Suppressor macrophage (primary cell): ENCODE measurements around the gene FUBP3.
"Not testable (repeated sequence)": the region's sequence is repeated elsewhere in the genome, so short reads cannot be mapped to it uniquely, and the experiment has no call there.

Experiments used
- DNase-seq, 4 experiments: peaks; one replicate each; pipeline ENCODE4 v3.0.0-alpha.2; 2020 to 2022

The FUBP3 gene

DNA sequence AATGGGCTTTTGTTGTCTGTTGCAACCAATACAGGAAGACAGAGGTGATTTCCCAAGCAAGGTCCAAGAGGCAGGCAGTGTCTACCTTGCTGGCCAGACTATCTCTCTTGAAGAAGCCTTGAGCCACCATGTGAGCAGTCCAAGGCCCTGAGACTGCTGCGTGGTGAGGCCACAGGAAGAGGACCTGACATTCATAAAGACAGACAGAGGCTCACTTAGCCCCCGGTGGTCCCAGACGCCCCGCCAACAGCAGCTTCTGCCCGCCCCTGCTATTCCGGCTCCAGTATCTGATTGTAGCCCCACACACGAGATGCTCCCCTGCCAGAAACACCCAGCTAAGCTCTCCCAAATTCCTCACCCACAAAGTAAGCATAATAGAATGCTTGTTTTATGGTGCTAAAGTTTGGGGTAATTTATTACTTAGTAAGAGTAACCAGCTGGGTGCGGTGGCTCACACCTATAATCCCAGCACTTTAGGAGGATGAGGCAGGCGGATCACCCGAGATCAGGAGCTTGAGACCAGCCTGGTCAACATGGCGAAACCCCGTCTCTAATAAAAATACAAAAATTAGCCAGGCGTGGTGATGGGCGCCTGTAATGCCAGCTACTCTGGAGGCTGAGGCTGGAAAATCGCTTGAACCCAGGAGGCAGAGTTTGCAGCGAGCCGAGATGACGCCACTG lies 22.8 kb upstream of the FUBP3 start:
- DNase-seq, result no peak

DNA sequence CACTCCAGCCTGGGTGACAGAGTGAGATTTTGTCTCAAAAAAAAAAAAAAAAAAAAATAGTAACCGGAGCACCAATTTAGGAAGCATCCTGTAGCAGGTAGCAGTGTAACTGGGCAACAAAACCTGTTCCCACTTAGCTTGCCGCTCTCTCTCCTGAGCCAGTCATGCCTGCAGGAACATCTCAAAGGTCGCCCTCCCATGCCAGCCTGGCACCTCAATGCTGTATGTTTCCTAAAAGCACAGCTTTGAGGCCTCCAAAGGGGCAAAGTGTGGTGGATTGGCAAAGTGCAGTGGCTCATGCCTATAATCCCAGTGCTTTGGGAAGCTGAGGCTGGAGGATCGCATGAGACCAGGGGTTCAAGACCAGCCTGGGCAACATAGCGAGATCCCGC lies 22.3 kb upstream of the FUBP3 start:
- no peak for DNase-seq

DNA sequence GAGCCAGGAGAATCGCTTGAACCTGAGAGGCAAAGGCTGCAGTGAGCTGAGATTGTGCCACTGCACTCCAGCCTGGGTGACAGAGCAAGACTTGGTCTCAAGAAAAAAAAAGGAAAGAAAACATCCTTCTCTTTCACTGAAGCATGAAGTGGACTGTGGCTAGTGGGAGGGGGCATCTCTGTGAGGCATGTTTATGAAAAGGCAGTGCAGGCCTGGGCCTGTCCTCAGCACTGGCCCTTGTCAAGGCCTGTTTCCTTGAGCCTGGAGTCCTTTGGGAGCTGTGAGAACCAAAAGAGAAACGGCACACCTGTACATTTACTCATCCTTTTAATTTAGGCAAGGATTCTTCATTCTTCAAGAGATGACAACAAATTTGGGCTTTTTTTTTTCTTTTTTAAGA lies 18.3 kb upstream of the FUBP3 start:
- no peak for DNase-seq

DNA sequence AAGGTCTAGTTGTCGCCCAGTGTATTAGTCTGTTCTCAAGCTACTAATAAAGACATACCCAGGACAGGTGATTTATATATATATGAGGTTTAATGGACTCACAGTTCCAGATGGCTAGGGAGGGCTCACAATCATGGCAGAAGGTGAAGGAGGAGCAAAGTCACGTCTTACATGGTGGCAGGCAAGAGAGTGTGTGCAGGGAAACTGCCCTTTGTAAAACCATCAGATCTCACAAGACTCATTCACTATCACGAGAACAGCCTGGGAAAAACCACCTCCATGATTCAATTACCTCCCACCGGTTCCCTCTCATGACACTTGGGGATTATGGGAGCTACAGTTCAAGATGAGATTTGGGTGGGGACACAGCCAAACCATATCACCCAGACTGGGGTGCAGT lies 16.9 kb upstream of the FUBP3 start:
- not testable (repeated sequence) for DNase-seq

DNA sequence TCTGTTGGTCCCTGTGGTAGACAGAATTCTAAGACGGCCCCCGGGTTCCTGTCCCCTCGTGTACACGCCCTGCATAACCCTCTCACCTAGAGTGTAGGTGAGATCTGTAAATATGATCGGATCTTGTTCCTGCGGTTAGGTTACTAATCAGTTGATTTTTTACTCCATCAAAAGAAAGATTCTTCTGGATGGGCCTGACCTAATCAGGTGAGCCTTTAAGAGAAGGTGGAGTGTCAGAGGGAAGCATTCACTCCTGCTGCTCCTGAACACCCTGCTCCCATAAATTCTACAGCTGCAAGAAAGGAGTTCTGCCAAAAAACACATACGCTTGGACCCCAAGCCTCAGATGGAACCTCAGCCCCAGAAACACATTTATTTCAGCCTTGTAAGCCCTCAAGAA lies 15.6 kb upstream of the FUBP3 start:
- no peak for DNase-seq

DNA sequence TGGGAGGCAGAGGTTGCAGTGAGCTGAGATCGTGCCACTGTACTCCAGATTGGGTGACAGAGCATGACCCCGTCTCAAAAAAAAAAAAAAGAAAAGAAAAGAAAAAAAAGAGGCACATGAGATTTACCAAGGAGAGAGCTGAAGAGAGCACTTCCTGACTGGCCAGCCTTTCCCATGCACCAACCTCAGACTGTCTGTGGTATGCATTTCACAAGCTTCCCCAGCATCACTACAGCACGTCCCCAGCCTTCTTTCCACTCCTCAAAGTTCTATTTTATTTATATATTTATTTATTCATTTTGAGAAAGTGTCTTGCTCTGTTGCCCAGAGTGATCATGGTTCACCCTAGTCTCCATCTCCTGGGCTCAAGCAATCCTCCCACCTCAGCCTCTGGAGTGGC lies 13.6 kb upstream of the FUBP3 start:
- no peak for DNase-seq

DNA sequence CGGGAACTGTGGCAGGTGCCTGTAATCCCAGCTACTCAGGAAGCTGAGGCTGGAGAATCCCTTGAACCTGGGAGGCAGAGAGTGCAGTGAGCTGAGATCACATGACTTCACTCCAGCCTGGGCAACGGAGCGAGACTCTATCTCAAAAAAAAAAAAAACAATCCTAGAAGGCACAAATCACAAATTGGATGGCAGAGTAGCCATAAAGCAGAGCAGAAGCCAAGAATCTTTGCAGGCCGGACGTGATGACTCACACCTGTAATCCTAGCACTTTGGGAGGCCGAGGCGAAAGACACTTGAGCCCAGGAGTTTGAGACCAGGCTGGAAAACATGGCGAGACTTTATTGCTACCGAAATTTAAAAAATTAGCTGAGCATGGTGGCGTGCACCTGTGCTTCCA lies 9.2 kb upstream of the FUBP3 start:
- no peak for DNase-seq

DNA sequence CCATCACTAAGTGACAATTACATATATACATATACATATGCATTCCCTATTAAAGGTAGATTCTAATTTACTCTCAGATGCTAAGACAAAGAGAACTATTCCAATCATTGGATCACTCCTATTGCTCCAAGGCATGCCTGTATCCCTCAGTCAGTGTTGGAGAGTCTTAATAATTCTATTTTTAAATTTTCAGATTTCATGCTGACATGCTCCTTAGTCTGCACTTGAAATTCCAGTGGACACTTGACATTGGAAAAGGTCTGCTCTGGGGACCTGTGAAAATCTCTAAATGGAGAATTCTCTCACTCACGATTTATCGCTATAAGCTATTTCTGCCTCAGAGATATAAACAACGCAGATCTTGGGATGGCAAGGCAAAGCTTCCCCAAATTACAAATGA lies 3.9 kb upstream of the FUBP3 start:
- DNase-seq, result no peak

DNA sequence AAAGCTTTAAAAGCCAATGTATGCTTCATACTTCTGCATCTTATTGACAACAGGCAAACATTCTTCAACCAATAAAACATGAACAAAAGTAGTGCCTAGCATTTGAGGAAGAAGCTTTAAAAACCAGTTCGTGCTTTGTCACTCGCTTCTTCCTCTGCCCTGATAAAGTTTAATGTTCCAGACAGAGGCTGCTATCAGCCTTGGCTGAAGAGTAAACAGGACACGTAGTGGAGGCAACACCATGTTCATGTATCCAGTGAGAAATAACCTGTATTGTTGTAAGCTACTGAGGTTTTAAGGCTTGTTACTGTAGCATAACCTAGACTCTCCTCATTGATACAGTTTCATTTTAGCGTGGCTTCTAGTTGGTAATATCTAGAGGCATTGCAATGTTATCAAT lies 3.2 kb upstream of the FUBP3 start:
- DNase-seq, result peak in 1 of 4 experiments; percentile 3

DNA sequence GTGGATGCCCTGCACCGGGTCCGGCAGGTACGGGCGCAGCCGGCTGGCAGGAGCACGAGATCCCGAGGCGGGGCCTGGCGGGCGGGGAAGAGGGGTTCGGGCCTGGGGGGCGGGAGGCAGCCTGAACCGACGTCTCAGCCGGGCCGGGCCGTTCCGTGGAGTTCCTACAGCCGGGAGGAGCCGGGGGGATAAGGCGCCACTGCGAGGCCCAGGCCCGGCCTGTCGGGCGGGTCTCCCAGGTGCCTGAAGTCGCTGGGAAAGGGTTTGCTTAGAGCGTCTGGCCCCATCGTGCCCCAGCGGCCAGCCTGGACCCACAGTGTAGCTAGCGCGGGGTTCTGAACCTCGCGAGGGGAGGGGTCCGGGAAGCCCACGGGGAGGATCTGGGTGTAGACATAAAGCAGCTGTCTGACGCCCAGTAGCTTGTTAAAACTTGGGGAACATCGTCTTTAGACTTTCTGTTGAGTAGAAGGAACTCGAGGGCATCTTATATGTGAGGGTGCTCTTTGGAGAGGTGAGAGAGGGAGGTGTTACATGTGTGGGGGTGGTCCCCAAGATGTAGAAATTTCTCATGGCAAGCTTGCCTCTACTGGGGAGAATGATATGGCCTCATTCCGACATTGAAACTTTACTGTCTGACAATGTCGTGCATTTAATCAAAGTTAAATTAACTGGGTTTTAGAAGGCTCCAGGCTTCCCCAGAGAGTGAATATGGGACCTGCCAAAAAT lies 524 bp downstream of the FUBP3 start:
- DNase-seq, result peak in 1 of 4 experiments; percentile 6

DNA sequence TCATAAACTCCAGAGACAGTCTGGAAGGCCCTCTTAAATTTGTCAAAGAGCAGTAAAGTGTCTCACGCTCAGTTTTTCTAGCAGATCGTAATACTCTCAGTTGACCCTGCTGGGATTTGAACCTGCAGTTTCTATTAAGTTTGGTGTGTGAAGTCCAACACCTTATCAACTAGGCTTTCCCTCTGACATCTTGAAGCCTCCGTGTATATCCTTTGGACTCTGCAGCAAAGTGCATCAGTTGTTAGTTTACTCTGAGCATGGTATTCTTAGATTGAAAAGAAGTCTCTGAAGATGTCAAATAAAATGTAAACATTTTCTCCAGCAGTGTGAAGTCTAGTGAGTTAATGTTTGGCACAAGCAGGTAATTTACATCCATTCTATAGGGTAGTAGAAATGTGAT lies 2.4 kb downstream of the FUBP3 start:
- no peak for DNase-seq

DNA sequence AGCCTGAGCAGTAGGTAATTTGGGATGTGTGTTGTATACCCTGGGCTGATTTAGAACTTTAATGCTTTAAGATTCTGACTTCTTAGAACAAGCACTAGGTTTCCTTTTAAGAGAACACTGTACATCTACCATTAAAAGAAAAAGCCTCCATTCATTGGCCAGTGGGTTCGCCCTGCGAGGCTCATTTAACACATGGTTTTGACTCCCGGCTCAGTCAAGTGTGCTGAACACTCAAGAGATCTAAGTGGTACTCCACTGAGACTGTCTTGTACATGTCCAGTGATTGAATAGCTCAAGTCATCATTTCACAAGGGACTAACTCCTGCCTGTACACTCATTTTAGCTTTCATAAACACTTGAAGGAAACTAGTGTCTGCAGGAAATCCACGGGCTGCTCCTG lies 3.9 kb downstream of the FUBP3 start:
- no peak for DNase-seq

DNA sequence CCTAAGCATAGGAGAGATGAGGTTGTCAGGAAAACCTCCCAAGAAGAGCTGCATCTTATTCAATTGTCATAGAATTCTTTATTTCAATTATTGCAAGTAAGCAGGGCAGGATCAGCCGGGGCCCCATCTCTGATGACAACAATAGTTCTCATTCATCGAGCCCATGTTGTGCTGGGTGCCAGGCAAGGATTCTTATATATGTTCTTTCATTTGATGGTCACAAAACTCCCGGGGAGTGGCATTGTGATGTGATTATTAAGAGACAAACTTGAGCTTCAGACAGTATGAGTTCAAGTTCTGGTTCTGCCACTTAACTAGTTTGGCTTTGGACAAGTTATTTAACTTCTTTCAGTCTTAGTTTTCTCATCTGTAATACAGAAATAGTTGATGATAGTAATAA lies 8.5 kb downstream of the FUBP3 start:
- DNase-seq, result no peak

DNA sequence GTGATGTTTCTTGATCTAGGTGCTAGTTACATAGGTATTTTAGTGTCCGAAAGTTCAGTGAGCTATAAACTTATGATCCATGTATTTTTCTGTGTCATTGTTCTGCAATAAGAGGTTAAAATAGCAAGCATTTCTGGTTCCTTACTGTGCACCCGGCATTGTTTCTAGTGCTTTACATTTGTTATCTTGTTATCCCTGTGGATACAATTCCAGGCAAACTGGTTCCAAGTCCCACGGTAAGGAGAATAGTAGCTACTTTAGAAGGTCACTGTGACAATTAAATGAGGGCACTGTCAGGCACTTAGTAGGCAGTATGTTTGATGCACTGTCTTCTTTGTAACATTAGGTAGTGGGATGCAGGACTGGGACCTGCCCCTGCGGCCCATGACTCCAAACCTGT lies 9.0 kb downstream of the FUBP3 start:
- DNase-seq, result no peak

DNA sequence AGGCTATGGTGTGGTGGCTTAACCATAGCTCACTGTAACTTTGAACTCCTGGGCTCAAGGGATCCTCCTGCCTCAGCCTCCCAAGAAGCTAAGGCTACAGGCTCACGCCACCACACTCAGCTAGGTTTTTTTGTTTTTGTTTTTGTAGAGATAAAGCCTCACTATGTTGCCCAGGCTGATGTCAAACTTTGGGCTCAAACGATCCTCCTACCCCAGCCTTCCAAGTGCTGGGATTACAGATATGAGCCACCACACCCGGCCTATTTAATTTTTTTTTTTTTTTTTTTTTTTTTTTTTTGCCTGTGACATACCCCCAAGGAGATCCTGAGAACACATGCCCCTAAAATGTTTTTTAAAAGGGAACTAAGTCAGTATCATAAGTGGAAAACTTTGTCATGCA lies 10.4 kb downstream of the FUBP3 start:
- DNase-seq, result no peak

DNA sequence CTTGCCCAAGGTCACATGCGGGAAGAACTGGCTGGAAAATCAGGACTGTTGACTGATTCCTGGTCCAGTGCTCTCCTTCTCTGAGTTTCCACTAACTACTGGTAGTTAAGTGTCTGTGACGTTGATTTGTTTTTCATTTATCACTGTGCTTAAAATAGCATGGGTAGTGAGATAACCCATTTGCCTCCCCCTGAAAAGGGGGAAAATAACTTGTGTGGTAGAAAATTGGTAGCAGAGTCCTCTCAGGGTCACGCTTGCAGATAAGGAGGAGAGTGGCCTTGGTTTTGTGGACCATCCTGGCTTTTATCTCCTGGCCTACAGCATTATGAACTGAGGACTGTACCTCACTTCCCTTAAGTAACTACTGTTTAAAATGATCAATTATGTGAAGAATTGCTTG lies 10.9 kb downstream of the FUBP3 start:
- no peak for DNase-seq

DNA sequence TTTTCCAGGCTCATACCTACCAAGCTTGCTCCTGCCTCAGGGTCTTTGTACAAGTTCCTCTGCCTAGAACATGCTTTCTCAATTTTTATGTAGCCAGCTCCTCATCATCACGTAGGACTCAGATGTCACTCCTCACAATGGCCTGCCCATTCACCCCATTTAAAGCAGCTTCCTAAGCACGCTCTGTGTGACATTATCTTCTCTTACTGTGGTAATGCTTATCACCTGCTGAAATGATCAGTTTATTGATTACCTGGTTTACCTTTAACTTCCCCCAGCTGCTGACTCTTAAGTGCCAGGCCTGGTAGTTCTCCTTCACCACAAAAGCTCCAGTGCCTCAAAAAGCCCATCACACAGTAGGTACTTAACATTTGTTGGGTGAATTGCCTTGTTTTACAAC lies 13.6 kb downstream of the FUBP3 start:
- no peak for DNase-seq

DNA sequence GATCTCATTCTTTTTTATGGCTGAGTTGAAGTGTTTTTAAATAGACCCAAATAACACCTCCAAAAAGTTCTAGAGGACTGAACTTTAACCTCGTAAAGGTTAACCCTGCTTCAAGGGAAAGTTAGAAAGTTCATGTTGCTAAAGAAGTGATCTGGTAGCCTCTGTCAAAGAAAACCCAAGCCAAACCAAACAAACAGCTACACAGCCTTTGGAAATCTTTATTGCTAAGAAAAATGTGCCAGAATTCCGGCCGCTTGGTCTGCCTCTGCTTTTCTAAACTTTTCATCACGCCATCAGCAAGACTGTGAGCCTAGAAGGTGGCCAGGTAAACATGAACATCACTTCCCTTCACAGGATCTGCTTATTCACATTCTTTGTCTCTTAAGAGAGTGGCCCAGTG lies 17.9 kb downstream of the FUBP3 start:
- no peak for DNase-seq

DNA sequence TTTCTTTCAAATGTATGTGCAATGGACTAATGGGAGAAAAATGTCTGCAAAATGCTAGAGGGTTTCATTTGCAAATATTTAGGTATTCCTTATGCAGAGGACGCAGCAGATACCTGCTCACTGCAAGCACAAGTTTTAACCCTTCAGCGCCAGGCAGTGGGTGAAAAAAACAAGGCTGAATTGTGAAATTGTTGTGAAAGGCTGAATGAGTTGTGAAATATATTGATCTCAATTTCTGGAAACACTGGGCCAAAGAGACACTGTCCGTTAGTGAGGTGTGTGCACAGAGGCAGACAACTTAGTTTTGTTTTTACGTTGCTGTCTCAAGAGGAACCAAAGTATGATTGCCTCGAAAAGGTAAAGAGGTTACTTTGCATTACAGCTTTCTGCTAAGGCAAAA lies 18.8 kb downstream of the FUBP3 start:
- DNase-seq, result no peak

DNA sequence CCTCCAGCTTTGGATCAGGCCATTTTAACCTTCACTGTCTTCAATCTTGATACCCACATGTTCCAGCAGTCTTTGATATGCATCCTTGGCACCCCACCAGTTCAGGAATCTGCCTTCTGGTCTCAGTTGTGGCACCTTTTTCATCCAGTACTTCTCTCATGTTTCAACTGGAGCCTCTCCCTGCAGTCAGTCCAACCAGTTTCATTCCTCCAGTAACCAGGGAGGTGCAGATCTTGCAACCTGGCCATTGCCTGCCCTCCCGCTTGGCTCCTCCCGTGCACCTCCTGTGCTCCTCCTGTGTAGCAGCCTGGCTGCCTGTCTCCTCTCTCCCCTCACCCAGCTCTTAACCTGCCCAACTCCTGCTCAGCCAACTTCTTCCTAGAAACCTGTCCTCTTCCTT lies 20.2 kb downstream of the FUBP3 start:
- DNase-seq, result no peak

DNA sequence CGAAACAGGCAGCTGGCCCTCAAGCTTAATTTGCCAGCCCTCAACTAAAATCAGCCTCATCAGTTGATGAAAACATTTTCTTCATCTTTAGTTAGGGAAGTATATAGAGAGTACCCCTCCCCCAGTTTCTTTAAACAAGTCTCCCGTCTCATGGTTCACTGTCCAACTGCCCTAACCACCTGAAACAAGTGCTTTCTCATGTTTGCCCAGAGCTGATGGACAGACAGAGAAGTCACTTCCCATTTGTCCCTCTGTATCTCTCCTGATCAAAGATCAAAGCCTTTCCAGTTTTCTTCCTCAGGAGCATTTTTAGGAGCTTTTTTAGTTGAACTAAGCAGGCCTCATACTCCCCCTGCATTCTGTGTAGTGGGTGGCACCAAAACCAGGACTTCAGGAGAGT lies 21.7 kb downstream of the FUBP3 start:
- DNase-seq, result no peak

DNA sequence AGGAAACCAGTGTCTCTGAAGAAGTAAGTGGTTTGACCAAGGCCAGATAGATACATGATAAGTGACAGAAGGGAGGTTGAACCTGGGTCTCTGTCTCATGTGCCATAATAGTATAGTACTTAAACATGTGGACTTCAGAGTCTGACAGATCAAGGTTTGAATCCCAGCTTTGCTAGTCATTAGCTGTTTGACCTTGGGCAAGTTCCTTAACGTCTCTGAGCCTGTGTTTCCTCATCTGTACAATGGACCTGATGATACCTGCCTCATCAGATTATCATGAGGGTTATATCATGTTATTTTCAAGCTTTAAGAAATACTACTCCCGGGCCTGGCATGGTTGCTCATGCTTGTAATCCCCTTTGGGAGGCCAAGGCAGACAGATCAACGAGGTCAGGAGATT lies 24.9 kb downstream of the FUBP3 start:
- no peak for DNase-seq

DNA sequence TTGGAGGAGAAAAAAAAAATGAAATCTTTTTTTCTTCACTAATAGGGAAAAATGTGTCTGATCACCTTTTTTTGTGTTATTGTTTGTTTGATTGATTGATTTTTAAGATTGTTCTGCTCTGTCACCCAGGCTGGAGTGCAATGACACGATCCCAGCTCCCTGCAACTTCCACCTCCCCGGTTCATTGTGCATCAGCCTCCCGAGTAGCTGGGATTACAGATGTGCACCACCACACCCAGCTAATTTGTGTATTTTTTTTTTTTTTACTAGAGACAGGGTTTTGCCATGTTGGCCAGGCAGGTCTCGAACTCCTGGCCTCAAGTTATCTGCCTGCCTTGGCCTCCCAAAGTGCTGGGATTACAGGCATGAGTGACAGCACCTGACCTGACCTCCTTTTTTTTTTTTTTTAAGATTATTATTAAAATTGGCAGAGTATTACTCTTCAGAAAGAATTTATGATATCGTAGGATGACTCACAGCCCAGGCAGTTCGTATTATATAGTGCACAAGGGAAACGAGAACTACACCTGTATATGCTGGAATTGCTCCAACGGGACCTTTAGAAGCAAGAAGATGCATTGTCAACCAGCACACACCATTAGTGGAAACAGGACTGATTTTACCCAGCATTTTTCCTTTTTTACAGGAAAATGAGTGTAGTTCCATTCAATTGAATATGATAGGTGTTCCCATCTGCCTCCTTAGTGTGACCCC lies 27.7 kb downstream of the FUBP3 start:
- DNase-seq, result no peak
